ENCODE results near the gene CDH20.
"Not testable (repeated sequence)": the region's sequence is repeated elsewhere in the genome, so short reads cannot be mapped to it uniquely, and the experiment has no call there.

CDH20 gene

GRCh38 chr18:61350578-61350977, 17.3 kb downstream of the CDH20 start:
- DNase-seq: no peak

GRCh38 chr18:61352059-61352458, 18.8 kb downstream of the CDH20 start:
- no peak for DNase-seq

GRCh38 chr18:61352611-61353010, 19.4 kb downstream of the CDH20 start:
- no peak for DNase-seq

GRCh38 chr18:61360404-61361383, 27.5 kb downstream of the CDH20 start:
- DNase-seq: no peak

GRCh38 chr18:61362511-61362910, 29.3 kb downstream of the CDH20 start:
- DNase-seq: no peak

GRCh38 chr18:61364953-61365352, 31.7 kb downstream of the CDH20 start:
- no peak for DNase-seq

- no peak for DNase-seq
Observed at GRCh38 chr18:61368001-61368400, 34.8 kb downstream of the CDH20 start.

- DNase-seq: not testable (repeated sequence)
Observed at GRCh38 chr18:61369671-61370070, 36.4 kb downstream of the CDH20 start.

- no peak for DNase-seq
Observed at GRCh38 chr18:61371111-61371510, 37.9 kb downstream of the CDH20 start.

GRCh38 chr18:61379827-61380226, 46.6 kb downstream of the CDH20 start:
- DNase-seq: no peak

- DNase-seq: peak; percentile 18
Observed at GRCh38 chr18:61388010-61388409, 54.8 kb downstream of the CDH20 start.

- no peak for DNase-seq
Observed at GRCh38 chr18:61394983-61395382, 61.8 kb downstream of the CDH20 start.

- DNase-seq: no peak
Observed at GRCh38 chr18:61397222-61397621, 64.0 kb downstream of the CDH20 start.

GRCh38 chr18:61398961-61399705, 65.9 kb downstream of the CDH20 start:
- DNase-seq: peak; percentile 91

GRCh38 chr18:61400016-61400635, 66.9 kb downstream of the CDH20 start:
- DNase-seq: peak; percentile 43

GRCh38 chr18:61400716-61401115, 67.5 kb downstream of the CDH20 start:
- DNase-seq: peak; percentile 86

GRCh38 chr18:61402726-61403125, 69.5 kb downstream of the CDH20 start:
- peak; percentile 25 for DNase-seq

GRCh38 chr18:61413396-61413795, 80.2 kb downstream of the CDH20 start:
- no peak for DNase-seq

- DNase-seq: no peak
Observed at GRCh38 chr18:61414086-61414485, 80.9 kb downstream of the CDH20 start.

- no peak for DNase-seq
Observed at GRCh38 chr18:61419763-61420162, 86.5 kb downstream of the CDH20 start.

- DNase-seq: no peak
Observed at GRCh38 chr18:61420218-61420885, 87.1 kb downstream of the CDH20 start.

- peak; percentile 10 for DNase-seq
Observed at GRCh38 chr18:61426492-61427053, 93.3 kb downstream of the CDH20 start.
